Measurements from ENCODE around the gene GPATCH2L.

The GPATCH2L gene

GRCh38 chr14:76151398-76152332 is at the start of gene GPATCH2L:
GPATCH2L (plus strand) TSS chr14:76151922; CDS start chr14:76154364, 2,442 bp downstream.
- peak within 1 kb of the TSS; percentile 91 for H3K4me3 ChIP-seq (ENCODE audit: low read depth, low read length)
- TF ChIP-seq CTCF (IDR thresholded peaks at IDR 0.05; ENCODE audit: low read depth, low read length, missing control alignments) = no peak
- DNase-seq (ENCODE audit: low read depth) = peak; percentile 58
- in situ Hi-C loops (cut with HindIII; ENCODE audit: low sequenced_read_pairs) = no loop called here

GRCh38 chr14:76104802-76105355 is 46.8 kb upstream of the GPATCH2L start:
- in situ Hi-C loops (cut with HindIII; ENCODE audit: low sequenced_read_pairs) = no loop called here
- H3K4me3 ChIP-seq (ENCODE audit: low read depth, low read length) = no peak overlapping the region
- TF ChIP-seq CTCF (IDR thresholded peaks at IDR 0.05; ENCODE audit: low read depth, low read length, missing control alignments) = no peak
- DNase-seq (ENCODE audit: low read depth) = no peak

GRCh38 chr14:76106188-76106587 is 45.5 kb upstream of the GPATCH2L start:
- no peak for TF ChIP-seq CTCF (IDR thresholded peaks at IDR 0.05; ENCODE audit: low read depth, low read length, missing control alignments)
- H3K4me3 ChIP-seq (ENCODE audit: low read depth, low read length) = no peak overlapping the region
- in situ Hi-C loops (cut with HindIII; ENCODE audit: low sequenced_read_pairs) = no loop called here
- DNase-seq (ENCODE audit: low read depth) = no peak

GRCh38 chr14:76109087-76109880 is 42.4 kb upstream of the GPATCH2L start:
- TF ChIP-seq CTCF (IDR thresholded peaks at IDR 0.05; ENCODE audit: low read depth, low read length, missing control alignments) = no peak
- in situ Hi-C loops (cut with HindIII; ENCODE audit: low sequenced_read_pairs) = no loop called here
- DNase-seq (ENCODE audit: low read depth) = no peak
- H3K4me3 ChIP-seq (ENCODE audit: low read depth, low read length) = no peak overlapping the region

- no peak for TF ChIP-seq CTCF (IDR thresholded peaks at IDR 0.05; ENCODE audit: low read depth, low read length, missing control alignments)
- in situ Hi-C loops (cut with HindIII; ENCODE audit: low sequenced_read_pairs) = no loop called here
- DNase-seq (ENCODE audit: low read depth) = no peak
- H3K4me3 ChIP-seq (ENCODE audit: low read depth, low read length) = no peak overlapping the region
Measured at GRCh38 chr14:76112889-76113624, 38.7 kb upstream of the GPATCH2L start.

- DNase-seq (ENCODE audit: low read depth) = no peak
- TF ChIP-seq CTCF (IDR thresholded peaks at IDR 0.05; ENCODE audit: low read depth, low read length, missing control alignments) = no peak
- H3K4me3 ChIP-seq (ENCODE audit: low read depth, low read length) = no peak overlapping the region
- in situ Hi-C loops (cut with HindIII; ENCODE audit: low sequenced_read_pairs) = no loop called here
Measured at GRCh38 chr14:76113691-76114090, 38.0 kb upstream of the GPATCH2L start.

Measured in astrocyte of the cerebellum (primary cell).